K562 (cell line): ENCODE data around the gene UBXN4. TPM values are rescaled to one million over a fixed set of nuclear protein-coding genes. Genes with fewer than 3 reads are reported as not detected.

Source experiments
- ATAC-seq: fragments of 200-7000 bp; cut with Tn5 transposase; 3 replicates; pipeline ENCODE4 v1.9.1; 2020; ENCODE audit warnings: moderate library complexity
- BruUV-seq: library from RNA; stranded (reverse); fragments of 400-500 nt; replicated peaks from 2 replicates; lab custom pipeline; 2021; lab: Mats Ljungman, UMichigan
- CTCF ChIA-PET: fragments of 300-600 bp; formaldehyde crosslinking; extraction: SDS; loops from one replicate; lab custom pipeline; 2021; ENCODE audit warnings: low intra/inter-chr PET ratio; lab: Yijun Ruan, JAX
- POLR2A ChIA-PET: fragments of 300-600, 350-650 bp; sonication (Branson Sonifier 250); formaldehyde crosslinking; extraction: SDS; loops from one replicate; lab custom pipeline; 2021; ENCODE audit warnings: antibody characterized with exemption, inconsistent platforms; lab: Yijun Ruan, JAX
- DNase-seq, 4 experiments: peaks; one replicate each; pipeline versions ENCODE4 v3.0.0 to v3.0.0-alpha.2; 2011 to 2018; ENCODE audit warnings: low spot score in 3 of 4, mixed read lengths in 3 of 4; ENCODE audit errors: extremely low read depth in 1 of 4
- FAIRE-seq: peaks from 2 replicates; lab custom pipeline; 2011; peaks lifted over from hg19 to GRCh38; lab: Jason Lieb, UNC
- H2AFZ ChIP-seq: 2 replicates; pipeline ENCODE4 v1.6.0; 2011; ENCODE audit warnings: low read depth, low read length, control low read depth, inconsistent platforms
- H3K27ac ChIP-seq: fragments of 200-600 bp; 3 replicates; pipeline ENCODE4 v1.8.0; 2011; ENCODE audit warnings: low read depth, mild to moderate bottlenecking, control low read depth, inconsistent platforms, low read length, moderate library complexity, mixed read lengths; ENCODE audit errors: extremely low read depth
- H3K27me3 ChIP-seq, 2 experiments: fragments of 300-600 bp in 1 of 2; 2 replicates in 1 of 2; 3 replicates in 1 of 2; pipeline versions ENCODE4 v1.6.0 to v1.8.0; 2011; ENCODE audit warnings: inconsistent platforms in 2 of 2, low read length in 2 of 2, mild to moderate bottlenecking in 1 of 2, mixed read lengths in 1 of 2, moderate library complexity in 1 of 2; ENCODE audit not compliant: control insufficient read depth in 2 of 2, insufficient read depth in 2 of 2
- H3K36me3 ChIP-seq: fragments of 300-600 bp; 3 replicates; pipeline ENCODE4 v1.8.0; 2011; ENCODE audit warnings: mild to moderate bottlenecking, low read length, inconsistent platforms; ENCODE audit not compliant: control insufficient read depth, insufficient read depth
- H3K4me1 ChIP-seq, 2 experiments: fragments of 200-600 bp in 1 of 2; replicated peaks in 1 of 2; 2 replicates in 1 of 2; 3 replicates in 1 of 2; pipeline versions ENCODE4 v1.5.1 to v1.8.0; 2011; ENCODE audit warnings: inconsistent platforms in 2 of 2, low read length in 2 of 2, mild to moderate bottlenecking in 1 of 2, mixed read lengths in 1 of 2, moderate library complexity in 1 of 2; ENCODE audit not compliant: control insufficient read depth in 2 of 2, insufficient read depth in 2 of 2
- H3K4me2 ChIP-seq: 2 replicates; pipeline ENCODE4 v1.6.1; 2011; ENCODE audit warnings: low read length, control low read depth, inconsistent platforms, mixed read lengths; ENCODE audit not compliant: insufficient read depth
- H3K4me3 ChIP-seq: fragments of 200-600 bp; sonication (generic), shearing (Covaris generic); 2 replicates; pipeline ENCODE4 v1.5.1; 2016; ENCODE audit warnings: control low read depth, inconsistent platforms
- H3K79me2 ChIP-seq: fragments of 200-600 bp; 3 replicates; pipeline ENCODE4 v1.8.0; 2011; ENCODE audit warnings: low read length, inconsistent platforms; ENCODE audit not compliant: control insufficient read depth, insufficient read depth
- H3K9ac ChIP-seq, 2 experiments: 2 replicates each; pipeline versions ENCODE4 v1.6.0 to v1.6.1; 2011; ENCODE audit warnings: low read depth in 2 of 2, low read length in 2 of 2, control low read depth in 1 of 2, inconsistent platforms in 1 of 2, mild to moderate bottlenecking in 1 of 2, mixed read lengths in 1 of 2; ENCODE audit not compliant: insufficient read depth in 1 of 2
- H3K9me1 ChIP-seq: one replicate; pipeline ENCODE4 v1.6.0; 2011; ENCODE audit warnings: inconsistent platforms, mild to moderate bottlenecking, low read length, moderate library complexity; ENCODE audit not compliant: control insufficient read depth, insufficient read depth
- H3K9me3 ChIP-seq: replicated peaks from 2 replicates; pipeline ENCODE4 v1.5.1; 2011; ENCODE audit warnings: low read depth, low read length, inconsistent platforms; ENCODE audit not compliant: control insufficient read depth, insufficient read depth
- H4K20me1 ChIP-seq: replicated peaks from 2 replicates; pipeline ENCODE4 v1.6.1; 2011; ENCODE audit warnings: low read length, inconsistent platforms, mixed read lengths; ENCODE audit not compliant: control insufficient read depth, insufficient read depth
- ARID1B ChIP-seq: fragments of 450-650 bp; IDR thresholded peaks from 2 replicates; pipeline ENCODE4 v1.6.1; 2016; ENCODE audit warnings: antibody characterized with exemption, mild to moderate bottlenecking, inconsistent platforms
- E2F3 ChIP-seq: fragments of 250-450 bp; sonication (Bioruptor Pico); IDR thresholded peaks from 2 replicates; pipeline ENCODE4 v1.4.0; 2020; ENCODE audit warnings: mild to moderate bottlenecking
- PHB2 ChIP-seq: fragments of 450-650 bp; IDR thresholded peaks from 2 replicates; pipeline ENCODE4 v1.6.1; 2017; ENCODE audit warnings: low read depth
- TARDBP ChIP-seq: fragments of 450-650 bp; IDR thresholded peaks from 2 replicates; pipeline ENCODE4 v1.6.1; 2016
- ZKSCAN3 ChIP-seq: fragments of 250-450 bp; sonication (Bioruptor Pico); IDR thresholded peaks from 2 replicates; pipeline ENCODE4 v1.4.0; 2020
- ZNF23 ChIP-seq: fragments of 250-450 bp; sonication (Bioruptor Pico); IDR thresholded peaks from 2 replicates; pipeline ENCODE4 v1.4.0; 2020; ENCODE audit warnings: mild to moderate bottlenecking
- ZNF699 ChIP-seq: fragments of 250-450 bp; sonication (Bioruptor Pico); IDR thresholded peaks from 2 replicates; pipeline ENCODE4 v1.8.0; 2021; ENCODE audit warnings: mild to moderate bottlenecking, moderate library complexity; ENCODE audit not compliant: insufficient replicate concordance
- ZNF76 ChIP-seq: fragments of 250-450 bp; sonication (Bioruptor Pico); IDR thresholded peaks from 2 replicates; pipeline ENCODE4 v1.4.0; 2020; ENCODE audit warnings: mild to moderate bottlenecking, moderate library complexity, borderline replicate concordance
- ZNF766 ChIP-seq: fragments of 200-800 bp; sonication (Bioruptor generic); conservative IDR thresholded peaks from 2 replicates; pipeline ENCODE4 v1.6.1; 2016; ENCODE audit warnings: missing genetic modification characterization, missing compliant biosample characterization
- WGBS: fragments of 100-300 bp; shearing (Covaris generic); methylation state at CpG from one replicate; pipeline ENCODE4 v1.1.6; 2016; ENCODE audit warnings: low coverage, mixed read lengths; ENCODE audit not compliant: insufficient coverage; ENCODE audit errors: missing lambda C conversion rate; 5-methylcytosine and 5-hydroxymethylcytosine counted together
- in situ Hi-C: fragments of 300-500 bp; cut with MboI; formaldehyde crosslinking; loops from 4 replicates; pipeline ENCODE4 v1.15.0; 2018; ENCODE audit warnings: inconsistent platforms, mixed read lengths
- intact Hi-C: fragments of 100-400 bp; cut with micrococcal nuclease; formaldehyde crosslinking; loops from 2 replicates; pipeline ENCODE4 v1.14.2; 2022
- polyA plus RNA-seq, 8 experiments: library from polyadenylated mRNA; depleted of rRNA in 4 of 8; stranded (reverse) in 5 of 8; unstranded in 3 of 8; fragments of >200 nt; fragmentation: Nextera tagmentation in 2 of 8; fragmentation: Illumina TruSeq in 1 of 8; extraction: Ambion mirVana in 2 of 8; extraction: Trizol in 1 of 8; gene quantifications; 2 replicates each; pipeline versions ENCODE4 v1.2.1 to v1.2.3, GENCODE V29; 2011 to 2014; ENCODE audit warnings: inconsistent platforms in 1 of 8, missing spikeins in 1 of 8
- total RNA-seq, 7 experiments: library from RNA; depleted of rRNA in 6 of 7; stranded (reverse); fragments of >200 nt in 6 of 7; fragmentation: Illumina TruSeq in 2 of 7; extraction: Trizol in 2 of 7; gene quantifications; 2 replicates each; pipeline versions ENCODE4 v1.2.1 to v1.2.3, GENCODE V29; 2011 to 2021; ENCODE audit warnings: low replicate concordance in 1 of 7
- TF ChIP-seq, protein P1 (sequence below), 3 experiments: fragments of 200-800 bp in 1 of 3; fragments of 250-450 bp in 1 of 3; fragments of 450-650 bp in 1 of 3; sonication (Bioruptor Pico) in 1 of 3; sonication (Bioruptor generic) in 1 of 3; formaldehyde crosslinking in 1 of 3; IDR thresholded peaks; 2 replicates each; pipeline versions ENCODE4 v1.6.1 to v1.8.0; 2016 to 2022; ENCODE audit warnings: mild to moderate bottlenecking in 2 of 3, missing genetic modification characterization in 2 of 3, missing compliant biosample characterization in 1 of 3, moderate library complexity in 1 of 3

Gene UBXN4
- total and polyA plus RNA-seq, 9 of the 15 experiments (the other 6 are each of a cell fraction or from before 2014, with no cell fraction given), result 30.4 to 127 (median 55.3) TPM

DNA sequence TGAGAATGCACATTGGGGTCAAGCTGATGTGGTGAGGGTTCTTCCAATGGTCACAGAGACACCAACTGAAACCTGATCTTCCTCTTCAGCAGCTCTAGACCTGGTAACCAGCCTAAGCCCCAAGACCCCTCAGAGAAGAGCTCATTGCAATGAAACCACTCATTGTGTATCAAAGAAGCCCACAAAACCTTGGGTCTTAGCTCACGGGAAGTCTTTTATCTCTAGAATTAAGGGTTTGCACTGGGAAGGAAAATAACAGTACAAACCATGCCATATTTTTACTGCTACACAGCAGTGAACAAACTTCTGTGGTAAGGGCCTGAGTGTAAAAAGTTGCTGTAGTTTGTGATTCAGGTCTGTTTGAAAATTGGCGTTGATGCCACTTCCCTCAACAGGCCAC lies 8.6 kb upstream of the UBXN4 start:
- FAIRE-seq (no peak), ATAC-seq (peak; percentile 20; the same call in 2 of the 3 replicates), DNase-seq (no peak)
- intact Hi-C loops, result no loop called here
- Histone ChIP-seq H3K27me3 (no peaks in the 10 kb centered on the region), H3K4me2 (no peak overlapping the region), H3K4me3 (no peak overlapping the region), H4K20me1 (no peaks in the 10 kb centered on the region), H3K9ac (peak overlapping the region in 1 of 2 experiments; percentile 10; a peak in 1 of 4 replicates), H3K4me1 (peaks cover 0 to under 1% of the 10 kb centered on the region in 2 experiments; a peak in 3 of 5 replicates), H2AFZ (peak overlapping the region; percentile 56; the same call in 1 of the 2 replicates), H3K27ac (no peak overlapping the region), H3K36me3 (no peaks in the 10 kb centered on the region), H3K9me1 (no peaks in the 10 kb centered on the region), H3K9me3 (no peaks in the 10 kb centered on the region), H3K79me2 (no peaks in the 10 kb centered on the region)
- TF ChIP-seq ZNF699 (CRISPR knock-in tag) (no peak), ZNF23 (CRISPR knock-in tag) (no peak), ZNF766 (CRISPR knock-in tag) (no peak)
- in situ Hi-C loops, result no loop called here
- WGBS, result 23% methylated on average over 2 of the region's 2 CpGs
- POLR2A ChIA-PET, result interaction anchor here (0.7 to 1.1 kb wide), 2 partner anchors 16 to 70 kb away, joined by 3 read pairs; no protein-coding TSS in a partner anchor
- BruUV-seq, result no TSS peak
- CTCF ChIA-PET, result no interaction called here

DNA sequence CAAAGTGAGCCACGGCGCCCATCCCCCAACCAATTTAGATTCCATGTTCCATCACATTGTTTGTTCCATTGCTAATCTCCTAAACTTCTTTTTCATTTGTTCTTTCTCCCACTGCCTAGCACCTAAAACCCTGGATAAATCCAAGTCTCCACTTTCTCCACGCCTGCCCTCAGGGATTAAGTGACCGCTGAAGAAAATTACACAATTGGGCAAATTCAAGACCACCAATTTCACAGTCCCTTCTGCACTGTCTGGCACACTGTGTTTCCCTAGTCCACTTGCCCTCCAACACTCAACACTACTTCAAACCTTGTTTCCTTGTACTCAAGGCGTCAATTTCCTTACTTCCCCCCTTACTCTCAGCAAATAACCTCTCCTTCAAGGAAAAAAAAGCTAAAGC lies 5.1 kb upstream of the UBXN4 start:
- Histone ChIP-seq H4K20me1 (no peaks in the 10 kb centered on the region), H3K27ac (no peak overlapping the region), H3K9me1 (no peaks in the 10 kb centered on the region), H3K9me3 (no peaks in the 10 kb centered on the region), H3K9ac (no peak overlapping the region), H3K36me3 (no peaks in the 10 kb centered on the region), H3K79me2 (no peaks in the 10 kb centered on the region), H3K4me2 (no peak overlapping the region), H3K27me3 (no peaks in the 10 kb centered on the region), H3K4me1 (peaks cover 0 to 5% of the 10 kb centered on the region in 2 experiments; a peak in 4 of 5 replicates), H3K4me3 (no peak overlapping the region), H2AFZ (no peak overlapping the region)
- POLR2A ChIA-PET, result no interaction called here
- DNase-seq (no peak), ATAC-seq (no peak), FAIRE-seq (no peak)
- CTCF ChIA-PET, result no interaction called here
- WGBS, result 68% methylated on average over 5 of the region's 5 CpGs
- in situ Hi-C loops (no loop called here), intact Hi-C loops (no loop called here)
- TF ChIP-seq, protein P1, sequence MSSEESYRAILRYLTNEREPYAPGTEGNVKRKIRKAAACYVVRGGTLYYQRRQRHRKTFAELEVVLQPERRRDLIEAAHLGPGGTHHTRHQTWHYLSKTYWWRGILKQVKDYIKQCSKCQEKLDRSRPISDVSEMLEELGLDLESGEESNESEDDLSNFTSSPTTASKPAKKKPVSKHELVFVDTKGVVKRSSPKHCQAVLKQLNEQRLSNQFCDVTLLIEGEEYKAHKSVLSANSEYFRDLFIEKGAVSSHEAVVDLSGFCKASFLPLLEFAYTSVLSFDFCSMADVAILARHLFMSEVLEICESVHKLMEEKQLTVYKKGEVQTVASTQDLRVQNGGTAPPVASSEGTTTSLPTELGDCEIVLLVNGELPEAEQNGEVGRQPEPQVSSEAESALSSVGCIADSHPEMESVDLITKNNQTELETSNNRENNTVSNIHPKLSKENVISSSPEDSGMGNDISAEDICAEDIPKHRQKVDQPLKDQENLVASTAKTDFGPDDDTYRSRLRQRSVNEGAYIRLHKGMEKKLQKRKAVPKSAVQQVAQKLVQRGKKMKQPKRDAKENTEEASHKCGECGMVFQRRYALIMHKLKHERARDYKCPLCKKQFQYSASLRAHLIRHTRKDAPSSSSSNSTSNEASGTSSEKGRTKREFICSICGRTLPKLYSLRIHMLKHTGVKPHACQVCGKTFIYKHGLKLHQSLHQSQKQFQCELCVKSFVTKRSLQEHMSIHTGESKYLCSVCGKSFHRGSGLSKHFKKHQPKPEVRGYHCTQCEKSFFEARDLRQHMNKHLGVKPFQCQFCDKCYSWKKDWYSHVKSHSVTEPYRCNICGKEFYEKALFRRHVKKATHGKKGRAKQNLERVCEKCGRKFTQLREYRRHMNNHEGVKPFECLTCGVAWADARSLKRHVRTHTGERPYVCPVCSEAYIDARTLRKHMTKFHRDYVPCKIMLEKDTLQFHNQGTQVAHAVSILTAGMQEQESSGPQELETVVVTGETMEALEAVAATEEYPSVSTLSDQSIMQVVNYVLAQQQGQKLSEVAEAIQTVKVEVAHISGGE (CRISPR knock-in tag; IDR thresholded peaks at IDR 0.05), result no peak
- TF ChIP-seq ARID1B (no peak), ZNF76 (CRISPR knock-in tag) (no peak), E2F3 (CRISPR knock-in tag) (no peak), PHB2 (no peak), TARDBP (no peak), ZKSCAN3 (CRISPR knock-in tag) (no peak)
- BruUV-seq, result no TSS peak
